ENCODE measurements around the gene CDK5.

The CDK5 gene

GRCh38 chr7:151071032-151071866, 13.6 kb upstream of the CDK5 start:
- DNase-seq: no peak

- no peak for DNase-seq
Measured at GRCh38 chr7:151070574-151070960, 12.9 kb upstream of the CDK5 start.

DNA sequence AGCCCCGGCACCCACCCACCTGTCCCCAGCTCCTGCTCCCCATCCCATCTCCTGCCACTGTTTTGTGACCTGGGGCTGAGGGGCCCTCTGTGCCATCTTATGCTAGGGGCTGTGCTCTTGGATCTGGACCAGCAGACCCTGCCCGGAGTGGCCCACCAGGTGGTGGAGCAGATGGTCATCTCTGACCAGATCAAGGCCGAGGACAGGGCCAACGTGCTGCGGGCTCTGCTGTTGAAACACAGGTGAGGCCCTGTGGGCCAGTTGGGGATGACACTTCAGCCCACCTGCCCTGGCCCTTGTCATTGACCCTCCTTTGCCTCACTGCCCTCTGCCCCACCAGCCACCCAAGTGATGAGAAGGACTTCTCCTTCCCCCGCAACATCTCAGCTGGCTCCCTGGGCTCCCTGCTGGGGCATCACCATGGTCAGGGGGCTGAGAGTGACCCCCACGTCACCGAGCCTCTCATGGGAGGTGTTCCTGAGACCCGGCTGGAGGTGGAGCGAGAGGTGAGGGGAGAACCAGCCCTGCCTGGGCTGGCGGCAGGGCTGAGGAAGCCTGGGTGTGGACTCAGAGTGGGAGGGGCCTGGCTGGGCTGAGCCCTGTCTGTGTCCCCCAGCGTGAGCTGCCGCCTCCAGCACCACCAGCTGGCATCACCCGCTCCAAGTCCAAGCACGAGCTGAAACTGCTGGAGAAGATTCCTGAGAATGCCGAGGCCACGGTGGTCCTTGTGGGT, 12.3 kb upstream of the CDK5 start:
- no peak for DNase-seq

DNA sequence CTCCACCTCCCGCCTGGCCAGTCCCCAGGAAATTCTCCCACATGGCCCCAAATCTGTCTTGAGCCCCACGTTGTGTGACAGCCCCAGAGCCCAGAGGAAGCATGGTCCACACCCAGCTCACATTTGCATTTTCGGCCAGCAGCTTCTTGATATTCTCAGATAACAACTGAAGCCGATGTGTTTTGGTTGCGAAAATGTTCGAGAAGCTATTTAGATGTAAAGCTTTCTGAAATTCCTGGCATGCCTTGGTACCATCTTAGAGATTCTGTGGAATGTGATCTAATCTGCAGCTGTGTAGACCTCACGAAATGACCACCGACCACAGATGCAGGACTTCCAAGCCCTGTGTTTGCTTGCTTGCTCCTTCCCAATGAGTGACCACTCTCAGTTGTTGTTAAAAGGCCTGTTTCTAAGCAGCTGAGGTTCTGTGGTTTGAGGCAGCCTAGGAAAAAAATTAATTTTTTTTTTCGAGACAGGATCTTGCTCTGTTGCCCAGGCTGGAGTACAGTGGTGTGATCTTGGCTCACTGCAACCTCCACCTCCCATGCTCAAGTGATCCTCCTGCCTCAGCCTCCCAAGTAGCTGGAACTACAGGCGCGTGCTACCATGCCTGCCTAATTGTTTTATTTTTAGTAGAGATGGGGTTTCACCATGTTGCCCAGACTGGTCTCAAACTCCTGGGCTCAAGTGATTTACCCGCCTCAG, 10.5 kb upstream of the CDK5 start:
- DNase-seq: no peak

GRCh38 chr7:151066273-151066974, 8.7 kb upstream of the CDK5 start:
- no peak for DNase-seq

DNA sequence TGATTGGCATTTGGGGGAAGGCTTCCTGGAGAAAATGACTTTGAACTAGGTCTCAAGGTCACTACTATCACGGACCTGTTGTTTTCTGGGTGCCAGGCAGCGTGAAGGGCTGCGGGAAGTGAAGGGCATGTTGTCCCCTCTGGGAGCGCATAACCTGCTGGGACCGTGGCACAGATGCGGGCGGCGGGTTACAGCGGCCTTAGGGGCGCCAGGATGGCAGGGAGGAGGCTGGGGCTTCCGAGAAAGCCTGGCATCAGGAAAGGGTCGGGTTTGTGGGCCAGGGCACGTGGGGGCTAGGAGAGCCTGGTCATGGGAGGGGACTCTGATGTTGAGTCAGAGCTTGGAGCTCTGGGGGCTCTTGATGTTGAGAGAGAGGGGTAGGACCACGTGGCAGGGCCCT, 7.8 kb upstream of the CDK5 start:
- DNase-seq: no peak

DNA sequence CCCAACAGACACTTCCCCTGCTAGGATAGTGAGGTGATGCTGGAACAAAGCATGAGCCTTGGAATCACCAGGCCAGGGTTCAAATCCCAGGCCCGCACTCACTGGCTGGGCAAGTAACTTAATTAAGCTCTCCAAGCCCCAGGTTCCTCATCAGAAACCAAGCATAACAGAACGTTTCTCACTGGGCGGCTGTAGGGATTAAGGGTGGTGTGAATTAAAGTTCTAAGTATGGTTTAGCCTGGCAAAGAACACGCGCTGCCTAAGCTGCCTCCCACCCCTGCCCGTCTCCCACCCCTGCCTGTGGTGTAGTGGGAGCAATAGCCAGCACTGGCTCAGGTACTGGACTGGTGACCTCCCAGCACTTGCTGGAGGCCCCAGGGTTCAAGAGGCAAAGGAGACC, 7.3 kb upstream of the CDK5 start:
- DNase-seq: no peak

DNA sequence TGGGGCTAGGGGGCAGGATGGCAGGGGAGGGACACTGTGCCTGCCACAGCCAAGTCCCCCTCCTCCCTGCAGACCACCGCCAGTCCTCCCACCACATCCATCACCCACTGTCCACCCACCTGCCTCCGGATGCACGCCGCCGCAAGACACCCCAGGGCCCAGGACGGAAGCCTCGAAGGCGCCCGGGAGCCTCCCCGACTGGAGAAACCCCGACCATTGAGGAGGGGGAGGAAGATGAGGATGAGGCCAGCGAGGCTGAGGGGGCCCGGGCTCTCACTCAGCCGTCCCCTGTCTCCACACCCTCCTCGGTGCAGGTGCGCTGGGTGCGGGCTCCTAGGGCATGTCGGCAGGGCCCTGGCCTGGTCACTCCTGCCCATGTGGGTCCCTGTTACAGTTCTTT, 6.8 kb upstream of the CDK5 start:
- DNase-seq: no peak

GRCh38 chr7:151063212-151063561, 5.5 kb upstream of the CDK5 start:
- DNase-seq: no peak

- no peak for DNase-seq
Measured at GRCh38 chr7:151062399-151063211, 4.9 kb upstream of the CDK5 start.

- no peak for DNase-seq
Measured at GRCh38 chr7:151062111-151062398, 4.4 kb upstream of the CDK5 start.

DNA sequence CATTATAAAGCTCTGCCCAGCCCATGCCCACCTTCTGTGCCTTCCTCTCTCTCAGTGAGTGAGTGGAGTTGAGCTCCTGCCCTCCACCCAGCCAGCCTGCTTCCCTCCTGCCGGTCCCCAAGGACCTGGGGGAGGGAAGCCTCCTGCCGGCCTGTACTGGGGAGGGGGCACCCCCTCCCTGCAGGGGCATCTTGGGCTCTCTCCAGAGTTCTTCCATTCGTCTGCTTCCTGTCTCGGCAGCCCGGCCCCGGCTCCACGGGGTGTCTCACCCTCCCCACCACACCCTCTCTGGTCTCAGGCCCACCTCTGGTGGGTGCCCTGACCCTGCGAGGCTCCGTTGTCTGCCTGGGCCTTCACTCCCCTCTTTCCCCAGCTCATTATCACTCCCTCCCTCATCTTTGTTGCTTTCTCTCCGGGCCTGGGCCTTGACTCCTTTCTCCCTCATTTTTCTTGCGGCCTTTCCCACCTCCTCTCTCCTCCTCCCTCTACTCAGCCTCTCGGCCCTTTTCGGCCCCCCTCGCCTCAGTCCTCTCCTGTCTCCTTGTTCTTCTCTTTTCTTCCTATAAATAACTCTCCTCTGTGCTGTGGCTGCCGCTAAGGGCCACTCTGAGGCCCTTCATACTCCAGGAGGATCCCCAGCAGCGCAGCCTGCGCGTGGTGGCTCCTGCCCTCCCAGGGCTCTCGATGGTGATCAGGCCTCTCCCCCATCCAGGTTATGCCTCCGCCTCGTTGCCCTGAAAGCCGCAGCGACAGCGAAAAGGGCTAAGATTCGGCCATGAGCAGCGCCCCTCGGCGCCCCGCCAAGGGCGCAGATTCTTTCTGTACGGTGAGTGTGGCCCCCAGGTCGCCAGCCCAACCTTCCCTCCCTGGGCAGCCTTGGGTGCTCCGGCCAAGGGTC, 3.8 kb upstream of the CDK5 start:
- DNase-seq: no peak

DNA sequence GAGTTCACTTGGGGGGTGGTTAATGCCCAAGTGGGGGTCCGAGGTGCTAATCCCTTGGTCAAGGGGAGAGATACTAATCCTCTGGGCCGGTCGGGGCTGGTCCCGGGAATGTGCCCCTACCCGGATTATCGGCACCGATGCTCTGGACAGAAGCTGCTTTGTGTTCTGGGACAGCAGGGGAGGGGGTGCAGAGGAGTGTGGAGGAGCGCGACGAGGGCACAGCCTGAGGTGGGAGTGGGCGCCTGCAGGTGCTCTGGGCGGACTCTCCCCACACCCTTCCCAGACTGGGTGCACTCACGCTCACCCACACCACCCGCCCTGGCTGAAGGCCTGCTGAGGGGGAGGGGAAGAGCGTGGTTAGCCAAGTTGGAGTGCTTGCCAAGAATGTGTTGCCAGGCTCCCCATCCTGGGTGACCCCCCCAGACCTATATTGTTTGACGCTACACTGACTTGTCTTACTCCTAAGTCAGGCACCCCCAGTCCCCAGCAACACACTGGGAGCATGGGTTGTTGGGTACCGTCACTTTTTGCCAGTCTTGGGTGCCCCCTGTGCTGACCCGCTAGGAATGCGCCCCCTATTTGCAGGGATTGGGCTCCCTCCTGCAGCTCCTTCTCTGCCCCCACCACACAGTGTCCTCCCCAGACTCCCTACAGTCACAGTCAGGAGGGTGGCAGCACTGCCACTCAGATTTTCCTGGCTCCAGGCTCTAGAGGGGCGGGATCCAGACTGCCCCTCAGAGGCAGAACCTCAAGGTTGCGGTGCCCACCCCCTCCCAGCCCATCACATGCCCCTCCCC, 2.9 kb upstream of the CDK5 start:
- no peak for DNase-seq

DNA sequence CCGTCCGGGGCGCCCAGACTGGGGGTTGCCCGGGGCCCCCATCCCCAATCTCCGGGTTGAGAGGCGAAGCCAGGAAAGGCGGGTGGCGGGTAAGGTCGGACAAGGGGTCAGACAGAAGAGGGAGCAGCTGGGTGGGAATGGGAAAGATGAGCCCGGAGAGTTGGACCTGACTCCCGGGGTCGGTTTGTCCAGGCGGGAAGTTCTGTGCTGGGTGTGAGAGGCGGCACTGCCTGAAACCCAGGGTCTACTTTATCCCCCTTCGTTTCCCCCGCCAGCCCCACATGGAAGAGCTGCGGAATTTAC, 2.4 kb upstream of the CDK5 start:
- DNase-seq: no peak

- peak; percentile 58 for DNase-seq
Measured at GRCh38 chr7:151059367-151060112, 1.8 kb upstream of the CDK5 start, which contains the start of gene SLC4A2. Gene SLC4A2, plus strand, starts transcription at chr7:151059589. Its CDS starts 2,399 bp downstream, at chr7:151061988.

GRCh38 chr7:151058781-151059366, 1.2 kb upstream of the CDK5 start:
- no peak for DNase-seq

- peak; percentile 95 for DNase-seq
Measured at GRCh38 chr7:151057989-151058780, 488 bp upstream of the CDK5 start.

GRCh38 chr7:151056666-151057505, 811 bp downstream of the CDK5 start:
- DNase-seq: no peak
